Lower leg skin (tissue), 4 donors: Measurements from ENCODE around the gene ANTXR1. TPM values are rescaled to one million over a fixed set of nuclear protein-coding genes. Genes with fewer than 3 reads are reported as not detected.

Source experiments
- DNase-seq, 2 donors: peaks; one replicate each; pipeline ENCODE4 v3.0.0-alpha.2; 2019; ENCODE audit warnings: low spot score in 2 of 2
- H3K4me3 ChIP-seq: fragments of 200-600 bp; sonication (generic); 2 replicates; pipeline ENCODE4 v1.5.1; 2017; ENCODE audit warnings: mild to moderate bottlenecking, low read depth; ENCODE audit not compliant: poor library complexity, severe bottlenecking
- CTCF ChIP-seq, 3 donors: fragments of 450-650 bp; IDR thresholded peaks; one replicate each; pipeline ENCODE4 v1.5.1; 2016; ENCODE audit warnings: antibody characterized with exemption in 3 of 3, mild to moderate bottlenecking in 3 of 3, moderate library complexity in 2 of 3
- POLR2A ChIP-seq, 2 donors: fragments of 450-650 bp; IDR thresholded peaks; one replicate each; pipeline ENCODE4 v1.6.1; 2016 to 2017; ENCODE audit warnings: antibody characterized with exemption in 2 of 2, mild to moderate bottlenecking in 1 of 2, moderate library complexity in 1 of 2
- WGBS, 2 donors: methylation state at CpG; one replicate each; pipeline ENCODE4 v1.1.5; 2018; 5-methylcytosine and 5-hydroxymethylcytosine counted together
- intact Hi-C: fragments of 100-400 bp; cut with DNase I; formaldehyde crosslinking; loops from one replicate; pipeline ENCODE4 v1.15.0; 2023; ENCODE audit warnings: low total_unique reads
- total RNA-seq, 4 donors: library from RNA; depleted of rRNA; stranded (reverse); fragments of >200 nt; gene quantifications; one replicate each; pipeline ENCODE4 v1.1.0, GENCODE V29; 2016

The ANTXR1 gene
- total RNA-seq, 4 donors from 2014 or later, result 43.3 to 56.7 (median 52.7) TPM

- 60 to 71% methylated on average over 3 of the region's 3 CpGs for WGBS, 2 donors
- intact Hi-C loops, result loop anchor here (10.0 kb wide), 1 partner anchor 108 kb away; no protein-coding TSS in a partner anchor
- no peak for DNase-seq
- H3K4me3 ChIP-seq, result no peak overlapping the region
- TF ChIP-seq CTCF (IDR thresholded peaks at IDR 0.05) (no peak), POLR2A (IDR thresholded peaks at IDR 0.05) (no peak)
Observed at GRCh38 chr2:69152847-69153583, 140.0 kb downstream of the ANTXR1 start.

- TF ChIP-seq POLR2A (IDR thresholded peaks at IDR 0.05), result no peak
- no peak for TF ChIP-seq CTCF (IDR thresholded peaks at IDR 0.05)
- no peak overlapping the region for H3K4me3 ChIP-seq
- WGBS, 2 donors, result 11% methylated on average over 2 of the region's 2 CpGs
- intact Hi-C loops, result loop anchor here (10.0 kb wide), 1 partner anchor 109 kb away; no protein-coding TSS in a partner anchor
- no peak for DNase-seq
Observed at GRCh38 chr2:69154106-69154505, 141.1 kb downstream of the ANTXR1 start.

- intact Hi-C loops, result loop anchor here (10.0 kb wide), 1 partner anchor 112 kb away; no protein-coding TSS in a partner anchor
- TF ChIP-seq POLR2A (IDR thresholded peaks at IDR 0.05) (no peak), CTCF (IDR thresholded peaks at IDR 0.05) (no peak)
- H3K4me3 ChIP-seq, result no peak overlapping the region
- no peak for DNase-seq
- 95% methylated on average over 10 of the region's 10 CpGs for WGBS, 2 donors
Observed at GRCh38 chr2:69156624-69157023, 143.6 kb downstream of the ANTXR1 start.

GRCh38 chr2:69157441-69157840 is 144.5 kb downstream of the ANTXR1 start:
- 89 to 90% methylated on average over 3 of the region's 3 CpGs for WGBS, 2 donors
- no peak overlapping the region for H3K4me3 ChIP-seq
- intact Hi-C loops, result loop anchor here (10.0 kb wide), 1 partner anchor 113 kb away; no protein-coding TSS in a partner anchor
- TF ChIP-seq POLR2A (IDR thresholded peaks at IDR 0.05) (no peak), CTCF (IDR thresholded peaks at IDR 0.05) (no peak)
- no peak for DNase-seq

- TF ChIP-seq POLR2A (IDR thresholded peaks at IDR 0.05) (no peak), CTCF (IDR thresholded peaks at IDR 0.05) (no peak)
- no peak for DNase-seq
- WGBS, 2 donors, result 34 to 38% methylated on average over 6 of the region's 6 CpGs
- intact Hi-C loops, result loop anchor here (10.0 kb wide), 1 partner anchor 115 kb away; no protein-coding TSS in a partner anchor
- H3K4me3 ChIP-seq, result no peak overlapping the region
Observed at GRCh38 chr2:69159986-69160385, 147.0 kb downstream of the ANTXR1 start.
